OCI-LY3 (cell line): ENCODE results near the gene COLGALT1.

Experiments used
- H2AFZ ChIP-seq: fragments of 200-600, 300-600 bp; shearing (Covaris generic); 2 replicates; pipeline ENCODE4 v1.6.0; 2014; ENCODE audit warnings: antibody characterized with exemption, low read depth, low read length
- H3K27ac ChIP-seq: fragments of 200-600, 300-600 bp; sonication (generic); 2 replicates; pipeline ENCODE4 v1.5.1; 2014; ENCODE audit warnings: mild to moderate bottlenecking, low read length, moderate library complexity, mixed read lengths
- H3K27me3 ChIP-seq: fragments of 200-600, 300-600 bp; sonication (generic); 2 replicates; pipeline ENCODE4 v1.6.1; 2014; ENCODE audit warnings: low read depth, low read length, mixed read lengths
- H3K36me3 ChIP-seq: fragments of 200-600, 300-600 bp; sonication (generic); replicated peaks from 2 replicates; pipeline ENCODE3; 2014; ENCODE audit warnings: low read depth, low read length, mixed read lengths
- H3K4me1 ChIP-seq: fragments of 300-600, 200-600 bp; sonication (generic); 2 replicates; pipeline ENCODE4 v1.6.1; 2014; ENCODE audit warnings: low read length, mixed read lengths
- H3K4me2 ChIP-seq: fragments of 200-600, 300-600 bp; sonication (generic); 2 replicates; pipeline ENCODE4 v1.6.1; 2014; ENCODE audit warnings: low read length, mixed read lengths
- H3K4me3 ChIP-seq: fragments of 300-600, 200-600 bp; sonication (generic); 2 replicates; pipeline ENCODE4 v1.5.1; 2014; ENCODE audit warnings: antibody characterized with exemption, mild to moderate bottlenecking, low read length, moderate library complexity
- H3K79me2 ChIP-seq: fragments of 300-600, 200-600 bp; shearing (Covaris generic); 2 replicates; pipeline ENCODE4 v1.6.1; 2014; ENCODE audit warnings: mild to moderate bottlenecking, low read length, mixed read lengths
- H3K9ac ChIP-seq: fragments of 300-600, 200-600 bp; shearing (Covaris generic); 2 replicates; pipeline ENCODE4 v1.6.0; 2014; ENCODE audit warnings: mild to moderate bottlenecking, low read length, moderate library complexity
- H3K9me3 ChIP-seq: fragments of 200-600, 300-600 bp; shearing (Covaris generic); 2 replicates; pipeline ENCODE4 v1.6.1; 2014; ENCODE audit warnings: low read length, mixed read lengths; ENCODE audit not compliant: insufficient read depth
- H4K20me1 ChIP-seq: fragments of 200-600, 300-600 bp; sonication (generic); 2 replicates; pipeline ENCODE4 v1.6.1; 2016; ENCODE audit warnings: low read length, mixed read lengths; ENCODE audit not compliant: insufficient read depth
- CTCF ChIP-seq: fragments of 200-600, 300-600 bp; sonication (generic); IDR thresholded peaks from 2 replicates; pipeline ENCODE4 v1.5.1; 2014; ENCODE audit warnings: antibody characterized with exemption, low read length, low read depth
- EZH2phosphoT487 ChIP-seq: fragments of 200-600 bp; shearing (Covaris generic); IDR thresholded peaks from 2 replicates; pipeline ENCODE4 v1.6.1; 2018; ENCODE audit warnings: antibody characterized with exemption, mixed run types, low read depth

COLGALT1 gene

DNA sequence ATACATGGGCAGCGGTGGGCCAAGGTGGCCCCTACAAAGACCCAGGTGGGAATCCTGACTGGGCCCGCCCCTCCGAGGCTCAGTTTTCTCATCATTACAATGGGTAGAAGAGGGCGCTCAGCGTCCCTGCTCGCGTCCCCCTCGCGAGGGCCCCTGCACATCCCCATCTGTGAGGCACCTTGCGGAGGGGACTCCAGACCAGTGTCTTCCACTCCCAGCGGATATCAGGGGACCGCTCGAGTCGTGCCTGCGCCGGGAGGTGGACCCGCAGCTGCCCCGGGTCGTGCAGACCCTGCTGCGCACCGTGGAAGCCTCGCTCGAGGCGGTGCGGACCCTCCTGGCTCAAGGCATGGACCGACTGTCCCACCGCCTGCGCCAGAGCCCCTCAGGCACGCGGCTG, 15.3 kb upstream of the COLGALT1 start:
- Histone ChIP-seq H3K9ac (no peak overlapping the region), H4K20me1 (peaks cover 78% of the 10 kb centered on the region), H3K4me3 (no peak overlapping the region), H3K36me3 (peaks cover 82% of the 10 kb centered on the region), H3K27ac (no peak overlapping the region), H3K4me2 (no peak overlapping the region), H3K79me2 (peaks cover 74% of the 10 kb centered on the region), H3K4me1 (no peaks in the 10 kb centered on the region), H3K27me3 (no peaks in the 10 kb centered on the region), H2AFZ (no peak overlapping the region), H3K9me3 (no peaks in the 10 kb centered on the region)
- no peak for TF ChIP-seq EZH2phosphoT487
- TF ChIP-seq CTCF = no peak

DNA sequence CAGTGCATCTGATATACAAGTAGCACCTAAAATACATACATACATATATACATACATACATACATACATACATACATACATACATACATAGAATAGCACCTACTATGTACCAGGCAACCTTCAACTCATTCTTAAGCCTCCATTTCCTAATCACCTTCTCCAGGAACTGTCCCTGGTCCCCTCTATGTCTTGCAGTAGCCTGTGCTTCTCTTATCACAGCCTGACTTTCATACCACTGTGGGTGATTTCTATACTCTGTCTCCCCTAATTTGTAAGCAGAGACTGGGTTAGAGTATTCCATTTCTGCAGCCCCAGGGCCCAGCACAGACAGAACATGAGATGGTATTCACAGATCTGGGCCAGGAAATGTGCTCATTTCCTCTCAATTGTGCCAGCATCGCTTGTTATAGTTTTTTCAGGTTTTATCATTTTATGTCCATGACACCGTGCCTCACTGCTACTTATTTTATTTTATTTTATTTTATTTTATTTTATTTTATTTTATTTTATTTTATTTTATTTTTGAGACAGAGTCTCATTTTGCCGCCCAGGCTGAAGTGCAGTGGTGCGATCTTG, 14.2 kb upstream of the COLGALT1 start:
- Histone ChIP-seq H3K27me3 (no peaks in the 10 kb centered on the region), H3K79me2 (peaks cover 72% of the 10 kb centered on the region), H3K9ac (no peak overlapping the region), H3K4me3 (no peak overlapping the region), H2AFZ (no peak overlapping the region), H3K36me3 (peaks cover 77% of the 10 kb centered on the region), H3K9me3 (no peaks in the 10 kb centered on the region), H4K20me1 (peaks cover 75% of the 10 kb centered on the region), H3K4me2 (no peak overlapping the region), H3K27ac (no peak overlapping the region), H3K4me1 (no peaks in the 10 kb centered on the region)
- TF ChIP-seq CTCF = no peak
- no peak for TF ChIP-seq EZH2phosphoT487

DNA sequence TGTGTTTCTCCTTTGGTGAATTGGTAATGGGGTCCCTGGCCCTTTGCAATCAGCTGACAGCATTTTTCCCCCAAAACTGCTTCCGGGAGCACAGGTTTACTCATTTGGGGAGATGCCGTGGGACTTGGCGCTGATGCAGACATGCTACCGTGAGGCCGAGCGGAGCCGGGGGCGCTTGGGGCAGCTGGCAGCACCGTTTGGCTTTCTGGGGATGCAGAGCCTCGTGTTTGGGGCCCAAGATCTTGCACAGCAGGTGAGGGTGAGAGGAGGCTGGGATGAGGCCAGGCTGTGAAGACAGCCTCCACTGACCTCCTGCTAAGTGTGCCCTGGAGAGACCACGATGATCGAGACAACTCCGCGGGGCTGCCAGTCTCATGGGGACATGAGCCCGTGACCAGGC, 13.4 kb upstream of the COLGALT1 start:
- no peak for TF ChIP-seq CTCF
- no peak for TF ChIP-seq EZH2phosphoT487
- peaks cover 75% of the 10 kb centered on the region for H3K36me3 ChIP-seq

DNA sequence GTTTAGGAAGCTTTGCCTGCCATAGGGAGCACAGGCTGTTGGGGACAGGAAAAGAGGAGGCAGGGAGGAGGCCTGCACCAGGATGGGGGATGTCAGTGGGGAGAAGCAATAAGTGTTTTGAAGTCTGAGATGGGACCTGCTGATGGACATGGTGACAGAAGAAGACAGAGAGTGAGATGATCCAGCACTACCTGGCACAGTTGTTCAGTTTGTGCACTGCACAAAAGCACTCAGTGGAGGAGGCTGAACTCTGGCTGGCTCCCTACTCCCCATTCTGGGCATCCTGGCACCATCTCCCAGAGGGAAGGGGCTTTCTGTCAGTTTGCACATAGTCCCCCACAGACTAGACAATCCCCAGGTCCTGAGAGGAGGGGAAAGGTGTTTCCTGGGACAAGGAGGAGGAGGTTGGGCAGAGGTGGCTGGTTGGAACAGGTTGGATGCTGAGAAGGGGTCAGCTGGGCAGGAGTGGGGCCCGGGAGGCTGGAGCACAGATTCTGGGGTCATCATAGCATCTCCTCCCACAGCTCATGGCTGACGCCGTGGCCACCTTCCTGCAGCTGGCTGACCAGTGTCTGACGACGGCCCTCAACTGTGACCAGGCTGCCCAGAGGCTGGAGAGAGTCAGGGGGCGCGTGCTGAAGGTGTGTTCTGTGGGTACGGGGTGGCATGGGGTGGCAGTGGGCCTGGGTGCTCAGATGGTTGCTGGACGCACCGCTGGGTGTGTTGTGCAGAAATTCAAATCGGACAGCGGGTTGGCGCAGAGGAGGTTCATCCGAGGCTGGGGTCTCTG, 12.5 kb upstream of the COLGALT1 start:
- H3K27ac ChIP-seq = no peak overlapping the region
- TF ChIP-seq CTCF = no peak
- TF ChIP-seq EZH2phosphoT487 = no peak
- H3K79me2 ChIP-seq = peaks cover 62% of the 10 kb centered on the region
- no peaks in the 10 kb centered on the region for H3K4me1 ChIP-seq
- H3K36me3 ChIP-seq = peaks cover 69% of the 10 kb centered on the region
- H3K27me3 ChIP-seq = no peaks in the 10 kb centered on the region
- H3K4me2 ChIP-seq = no peak overlapping the region
- no peak overlapping the region for H2AFZ ChIP-seq
- no peak overlapping the region for H3K9ac ChIP-seq
- peaks cover 67% of the 10 kb centered on the region for H4K20me1 ChIP-seq
- no peaks in the 10 kb centered on the region for H3K9me3 ChIP-seq
- H3K4me3 ChIP-seq = no peak overlapping the region

More for the DNA sequence above, 13.4 kb upstream of the COLGALT1 start:
- Histone ChIP-seq H3K79me2 (peaks cover 69% of the 10 kb centered on the region), H3K4me1 (no peaks in the 10 kb centered on the region), H4K20me1 (peaks cover 73% of the 10 kb centered on the region), H3K27ac (no peak overlapping the region), H3K4me3 (no peak overlapping the region), H3K4me2 (no peak overlapping the region), H3K9ac (no peak overlapping the region), H3K9me3 (no peaks in the 10 kb centered on the region), H2AFZ (no peak overlapping the region), H3K27me3 (no peaks in the 10 kb centered on the region)
